HepG2 (cell line): ENCODE data around the gene UBE2G2. TPM values are rescaled to one million over a fixed set of nuclear protein-coding genes. Genes with fewer than 3 reads are reported as not detected.
A peak's percentile ranks its signal among the peaks of the same experiment; 100 is the strongest.

Experiments
- EP300 ChIP-seq, 3 experiments: sonication (generic) in 1 of 3; formaldehyde crosslinking in 1 of 3; IDR thresholded peaks; 2 replicates each; pipeline versions ENCODE4 v1.5.1 to v1.6.1; 2011 to 2020; ENCODE audit warnings: low read depth in 2 of 3, low read length in 2 of 3, borderline replicate concordance in 1 of 3, improper control_type of control experiment in 1 of 3, mild to moderate bottlenecking in 1 of 3, missing genetic modification reagents in 1 of 3, moderate library complexity in 1 of 3
- FOSL2 ChIP-seq: sonication (generic); formaldehyde crosslinking; IDR thresholded peaks from 2 replicates; pipeline ENCODE4 v1.4.0; 2020; ENCODE audit warnings: missing genetic modification reagents
- FOXA3 ChIP-seq: IDR thresholded peaks from 2 replicates; pipeline ENCODE4 v1.6.1; 2016; ENCODE audit warnings: missing genetic modification reagents, missing compliant biosample characterization
- FOXM1 ChIP-seq: sonication (generic); formaldehyde crosslinking; IDR thresholded peaks from 2 replicates; pipeline ENCODE4 v1.5.0; 2020; ENCODE audit warnings: missing genetic modification reagents
- HNF4G ChIP-seq, 2 experiments: sonication (generic) in 1 of 2; formaldehyde crosslinking in 1 of 2; IDR thresholded peaks; 2 replicates each; pipeline versions ENCODE4 v1.4.0 to v1.6.1; 2011 to 2020; ENCODE audit warnings: borderline replicate concordance in 2 of 2, low read depth in 2 of 2, mild to moderate bottlenecking in 2 of 2, low read length in 1 of 2, missing genetic modification reagents in 1 of 2, moderate library complexity in 1 of 2
- IRX3 ChIP-seq: sonication (generic); formaldehyde crosslinking; IDR thresholded peaks from 2 replicates; pipeline ENCODE4 v1.8.1; 2023; ENCODE audit warnings: mild to moderate bottlenecking, low read depth, missing genetic modification reagents, borderline replicate concordance
- ISL2 ChIP-seq: sonication (generic); formaldehyde crosslinking; IDR thresholded peaks from 2 replicates; pipeline ENCODE4 v1.5.0; 2020; ENCODE audit warnings: missing genetic modification reagents
- KLF9 ChIP-seq: IDR thresholded peaks from 2 replicates; pipeline ENCODE4 v1.6.1; 2016; ENCODE audit warnings: low read depth
- MXI1 ChIP-seq: IDR thresholded peaks from 3 replicates; pipeline ENCODE4 v1.6.1; 2012; ENCODE audit warnings: low read depth, low read length, inconsistent platforms, borderline replicate concordance
- MZF1 ChIP-seq: sonication (generic); formaldehyde crosslinking; IDR thresholded peaks from 2 replicates; pipeline ENCODE4 v1.8.1; 2023; ENCODE audit warnings: mild to moderate bottlenecking, missing genetic modification reagents, borderline replicate concordance
- NFIC ChIP-seq: IDR thresholded peaks from 2 replicates; pipeline ENCODE4 v1.6.1; 2012; ENCODE audit warnings: mild to moderate bottlenecking, low read length, inconsistent platforms
- NFRKB ChIP-seq: fragments of 450-650 bp; IDR thresholded peaks from 2 replicates; pipeline ENCODE4 v1.6.1; 2017
- NR2C2 ChIP-seq: sonication (generic); formaldehyde crosslinking; IDR thresholded peaks from 2 replicates; pipeline ENCODE4 v1.4.0; 2020; ENCODE audit warnings: missing genetic modification reagents, mild to moderate bottlenecking, moderate library complexity, borderline replicate concordance
- RAD51 ChIP-seq: fragments of 450-650 bp; IDR thresholded peaks from 2 replicates; pipeline ENCODE4 v1.6.1; 2016; ENCODE audit warnings: borderline replicate concordance
- RARA ChIP-seq: IDR thresholded peaks from 2 replicates; pipeline ENCODE4 v1.6.1; 2016; ENCODE audit warnings: missing genetic modification reagents, missing compliant biosample characterization
- SKI ChIP-seq: fragments of 450-650 bp; IDR thresholded peaks from one replicate; pipeline ENCODE4 v1.6.1; 2018; ENCODE audit warnings: mild to moderate bottlenecking; ENCODE audit not compliant: partially characterized antibody
- TBX2 ChIP-seq: sonication (generic); formaldehyde crosslinking; IDR thresholded peaks from 2 replicates; pipeline ENCODE4 v1.5.0; 2020; ENCODE audit warnings: missing genetic modification reagents, mild to moderate bottlenecking, borderline replicate concordance
- THAP11 ChIP-seq: IDR thresholded peaks from 2 replicates; pipeline ENCODE4 v1.6.1; 2016; ENCODE audit warnings: missing biosample characterization, missing genetic modification reagents
- TMF1 ChIP-seq: sonication (generic); formaldehyde crosslinking; IDR thresholded peaks from 2 replicates; pipeline ENCODE4 v1.8.1; 2022; ENCODE audit warnings: low read depth, missing genetic modification reagents
- ZFP82 ChIP-seq: sonication (generic); formaldehyde crosslinking; IDR thresholded peaks from 2 replicates; pipeline ENCODE4 v1.5.1; 2020; ENCODE audit warnings: mild to moderate bottlenecking, missing genetic modification reagents, borderline replicate concordance
- ZMYM3 ChIP-seq: sonication (generic); formaldehyde crosslinking; IDR thresholded peaks from 2 replicates; pipeline ENCODE4 v1.5.1; 2020; ENCODE audit warnings: mild to moderate bottlenecking, missing genetic modification reagents
- ZNF121 ChIP-seq: sonication (generic); formaldehyde crosslinking; IDR thresholded peaks from 2 replicates; pipeline ENCODE4 v1.5.0; 2020; ENCODE audit warnings: mild to moderate bottlenecking, missing genetic modification reagents
- ZNF205 ChIP-seq: IDR thresholded peaks from 2 replicates; pipeline ENCODE4 v1.6.1; 2018; ENCODE audit warnings: missing biosample characterization, missing genetic modification reagents
- ZNF510 ChIP-seq: sonication (generic); formaldehyde crosslinking; IDR thresholded peaks from 2 replicates; pipeline ENCODE4 v1.4.0; 2020; ENCODE audit warnings: low read depth, mild to moderate bottlenecking, missing genetic modification reagents
- polyA plus RNA-seq, 8 experiments: library from polyadenylated mRNA; depleted of rRNA in 3 of 8; stranded (reverse) in 7 of 8; unstranded in 1 of 8; fragments of >200 nt; fragmentation: Illumina TruSeq in 4 of 8; extraction: Trizol in 4 of 8; gene quantifications; 2 replicates each; pipeline versions ENCODE4 v1.2.1 to v1.2.3, GENCODE V29; 2011 to 2016; ENCODE audit warnings: low read depth in 4 of 8, missing spikeins in 1 of 8, mixed read lengths in 1 of 8; ENCODE audit not compliant: insufficient read depth in 1 of 8
- total RNA-seq, 5 experiments: library from RNA; depleted of rRNA; stranded (reverse); fragments of >200 nt; fragmentation: Illumina TruSeq; extraction: Trizol; gene quantifications; 2 replicates each; pipeline ENCODE4 v1.2.3, GENCODE V29; 2016; ENCODE audit warnings: low read depth in 1 of 5
- TF ChIP-seq, protein P1 (sequence below): sonication (generic); formaldehyde crosslinking; IDR thresholded peaks from 2 replicates; pipeline ENCODE4 v1.4.0; 2020; ENCODE audit warnings: missing genetic modification reagents
- TF ChIP-seq, protein P2 (sequence below): sonication (generic); formaldehyde crosslinking; IDR thresholded peaks from 2 replicates; pipeline ENCODE4 v1.4.0; 2020; ENCODE audit warnings: missing genetic modification reagents
- TF ChIP-seq, protein P3 (sequence below): sonication (generic); formaldehyde crosslinking; IDR thresholded peaks from 2 replicates; pipeline ENCODE4 v1.4.0; 2020; ENCODE audit warnings: missing genetic modification reagents

The UBE2G2 gene
- total and polyA plus RNA-seq, 2 of the 13 experiments (the other 11 are each of a cell fraction or from before 2014, with no cell fraction given) = 55.4 to 92.0 TPM

DNA sequence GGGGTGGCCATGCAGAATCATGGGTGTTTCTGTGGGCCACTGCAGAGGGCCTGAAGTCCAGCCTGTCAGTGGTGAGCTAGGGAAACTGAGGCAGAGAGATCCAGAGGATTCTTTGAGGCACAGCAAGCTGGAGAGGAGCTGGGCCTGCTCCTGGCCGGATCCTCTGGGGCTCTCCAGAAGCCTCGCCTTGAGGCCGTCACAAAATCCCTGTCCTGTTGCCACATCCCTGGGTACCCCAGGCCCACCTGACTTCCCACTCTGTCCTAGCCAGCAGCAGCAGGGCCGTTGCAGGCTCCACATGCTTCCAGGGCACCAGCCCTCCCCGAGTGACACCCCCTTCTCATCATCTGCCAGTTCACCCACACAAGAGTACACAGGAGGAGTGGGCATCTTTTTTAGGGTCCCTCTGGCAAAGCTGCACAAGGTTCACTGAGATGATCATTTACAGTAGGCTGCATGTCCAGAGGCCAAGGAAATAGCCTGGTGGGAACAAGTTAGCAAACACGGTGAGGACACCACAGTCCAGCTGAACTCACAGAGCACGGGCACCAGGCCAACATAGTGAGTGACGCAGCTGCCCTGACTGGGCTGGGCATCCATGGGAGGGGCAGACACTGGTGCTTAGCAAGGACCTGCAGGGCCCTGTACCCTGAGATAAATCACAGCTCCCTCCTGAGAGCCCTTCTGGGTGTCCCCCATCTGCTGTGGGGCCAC, 65.2 kb downstream of the UBE2G2 start (continued):
- peak; percentile 72 for TF ChIP-seq FOSL2 (CRISPR knock-in tag)
- peak; percentile 65; the same call in 1 of the 2 replicates for TF ChIP-seq NFIC
- peak; percentile 84 for TF ChIP-seq FOXA3 (CRISPR knock-in tag)
- TF ChIP-seq, protein P1, sequence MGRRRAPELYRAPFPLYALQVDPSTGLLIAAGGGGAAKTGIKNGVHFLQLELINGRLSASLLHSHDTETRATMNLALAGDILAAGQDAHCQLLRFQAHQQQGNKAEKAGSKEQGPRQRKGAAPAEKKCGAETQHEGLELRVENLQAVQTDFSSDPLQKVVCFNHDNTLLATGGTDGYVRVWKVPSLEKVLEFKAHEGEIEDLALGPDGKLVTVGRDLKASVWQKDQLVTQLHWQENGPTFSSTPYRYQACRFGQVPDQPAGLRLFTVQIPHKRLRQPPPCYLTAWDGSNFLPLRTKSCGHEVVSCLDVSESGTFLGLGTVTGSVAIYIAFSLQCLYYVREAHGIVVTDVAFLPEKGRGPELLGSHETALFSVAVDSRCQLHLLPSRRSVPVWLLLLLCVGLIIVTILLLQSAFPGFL = no peak
- 0 out of 2 replicates have a peak, but pooled peaks have one; percentile 40 for TF ChIP-seq ZNF205
- peak; percentile 31; the same call in 1 of the 2 replicates for TF ChIP-seq ZMYM3 (CRISPR knock-in tag)
- TF ChIP-seq ISL2 (CRISPR knock-in tag) = no peak
- TF ChIP-seq TMF1 (CRISPR knock-in tag) = no peak
- no peak for TF ChIP-seq ZNF510 (CRISPR knock-in tag)
- TF ChIP-seq ZNF121 (CRISPR knock-in tag) = peak; percentile 54
- no peak for TF ChIP-seq SKI
- TF ChIP-seq TBX2 = peak; percentile 41; the same call in 1 of the 2 replicates
- TF ChIP-seq RARA (CRISPR knock-in tag) = peak; percentile 63
- no peak for TF ChIP-seq NR2C2 (CRISPR knock-in tag)
- no peak for TF ChIP-seq NFRKB
- TF ChIP-seq ZFP82 (CRISPR knock-in tag) = no peak
- TF ChIP-seq FOXM1 = no peak
- no peak for TF ChIP-seq MZF1 (CRISPR knock-in tag)
- peak in 1 of 2 experiments; percentile 42; a peak in 1 of 4 replicates for TF ChIP-seq EP300 (IDR thresholded peaks at IDR 0.05; ENCODE audit: low read depth in 2 of 2, low read length in 2 of 2)
- peak; percentile 30; the same call in 1 of the 2 replicates for TF ChIP-seq EP300 (CRISPR knock-in tag; IDR thresholded peaks at IDR 0.05; ENCODE audit: borderline replicate concordance)
- peak; percentile 42; the same call in 1 of the 3 replicates for TF ChIP-seq MXI1
- TF ChIP-seq, protein P2, sequence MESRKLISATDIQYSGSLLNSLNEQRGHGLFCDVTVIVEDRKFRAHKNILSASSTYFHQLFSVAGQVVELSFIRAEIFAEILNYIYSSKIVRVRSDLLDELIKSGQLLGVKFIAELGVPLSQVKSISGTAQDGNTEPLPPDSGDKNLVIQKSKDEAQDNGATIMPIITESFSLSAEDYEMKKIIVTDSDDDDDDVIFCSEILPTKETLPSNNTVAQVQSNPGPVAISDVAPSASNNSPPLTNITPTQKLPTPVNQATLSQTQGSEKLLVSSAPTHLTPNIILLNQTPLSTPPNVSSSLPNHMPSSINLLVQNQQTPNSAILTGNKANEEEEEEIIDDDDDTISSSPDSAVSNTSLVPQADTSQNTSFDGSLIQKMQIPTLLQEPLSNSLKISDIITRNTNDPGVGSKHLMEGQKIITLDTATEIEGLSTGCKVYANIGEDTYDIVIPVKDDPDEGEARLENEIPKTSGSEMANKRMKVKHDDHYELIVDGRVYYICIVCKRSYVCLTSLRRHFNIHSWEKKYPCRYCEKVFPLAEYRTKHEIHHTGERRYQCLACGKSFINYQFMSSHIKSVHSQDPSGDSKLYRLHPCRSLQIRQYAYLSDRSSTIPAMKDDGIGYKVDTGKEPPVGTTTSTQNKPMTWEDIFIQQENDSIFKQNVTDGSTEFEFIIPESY = peak; percentile 36; the same call in 1 of the 2 replicates
- no peak for TF ChIP-seq RAD51
- peak; percentile 21; the same call in 1 of the 2 replicates for TF ChIP-seq THAP11
- peak; percentile 43; the same call in 1 of the 2 replicates for TF ChIP-seq HNF4G (IDR thresholded peaks at IDR 0.05; ENCODE audit: borderline replicate concordance, low read depth, low read length)
- no peak for TF ChIP-seq HNF4G (CRISPR knock-in tag; IDR thresholded peaks at IDR 0.05; ENCODE audit: borderline replicate concordance, low read depth)
- TF ChIP-seq, protein P3, sequence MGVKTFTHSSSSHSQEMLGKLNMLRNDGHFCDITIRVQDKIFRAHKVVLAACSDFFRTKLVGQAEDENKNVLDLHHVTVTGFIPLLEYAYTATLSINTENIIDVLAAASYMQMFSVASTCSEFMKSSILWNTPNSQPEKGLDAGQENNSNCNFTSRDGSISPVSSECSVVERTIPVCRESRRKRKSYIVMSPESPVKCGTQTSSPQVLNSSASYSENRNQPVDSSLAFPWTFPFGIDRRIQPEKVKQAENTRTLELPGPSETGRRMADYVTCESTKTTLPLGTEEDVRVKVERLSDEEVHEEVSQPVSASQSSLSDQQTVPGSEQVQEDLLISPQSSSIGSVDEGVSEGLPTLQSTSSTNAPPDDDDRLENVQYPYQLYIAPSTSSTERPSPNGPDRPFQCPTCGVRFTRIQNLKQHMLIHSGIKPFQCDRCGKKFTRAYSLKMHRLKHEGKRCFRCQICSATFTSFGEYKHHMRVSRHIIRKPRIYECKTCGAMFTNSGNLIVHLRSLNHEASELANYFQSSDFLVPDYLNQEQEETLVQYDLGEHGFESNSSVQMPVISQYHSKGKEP (CRISPR knock-in tag) = no peak
- TF ChIP-seq IRX3 (CRISPR knock-in tag) = no peak
- no peak for TF ChIP-seq KLF9 (CRISPR knock-in tag)
